ENCODE measurements around the gene IPO8.

DNA sequence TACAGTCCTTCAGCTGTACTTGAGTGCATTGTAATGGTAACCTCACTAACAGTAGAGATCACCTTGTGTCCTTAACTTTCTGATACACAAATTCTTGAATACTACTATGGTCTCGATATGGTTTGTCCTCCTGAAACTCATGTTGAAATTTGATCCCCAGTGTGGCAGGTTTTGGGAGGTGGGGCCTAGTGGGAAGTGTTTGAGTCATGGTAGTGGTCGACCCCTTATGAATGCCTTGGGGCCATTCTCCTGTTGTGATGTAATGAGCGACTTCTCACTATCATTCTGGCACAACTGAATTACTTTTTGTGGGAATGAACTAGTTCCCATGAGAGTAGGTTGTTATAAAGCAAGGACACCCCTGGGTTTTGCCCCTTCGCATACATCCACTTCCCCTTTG, 52.3 kb downstream of the IPO8 start:
- TF ChIP-seq POLR2A (IDR thresholded peaks at IDR 0.05): no peak
- TF ChIP-seq, protein P1, sequence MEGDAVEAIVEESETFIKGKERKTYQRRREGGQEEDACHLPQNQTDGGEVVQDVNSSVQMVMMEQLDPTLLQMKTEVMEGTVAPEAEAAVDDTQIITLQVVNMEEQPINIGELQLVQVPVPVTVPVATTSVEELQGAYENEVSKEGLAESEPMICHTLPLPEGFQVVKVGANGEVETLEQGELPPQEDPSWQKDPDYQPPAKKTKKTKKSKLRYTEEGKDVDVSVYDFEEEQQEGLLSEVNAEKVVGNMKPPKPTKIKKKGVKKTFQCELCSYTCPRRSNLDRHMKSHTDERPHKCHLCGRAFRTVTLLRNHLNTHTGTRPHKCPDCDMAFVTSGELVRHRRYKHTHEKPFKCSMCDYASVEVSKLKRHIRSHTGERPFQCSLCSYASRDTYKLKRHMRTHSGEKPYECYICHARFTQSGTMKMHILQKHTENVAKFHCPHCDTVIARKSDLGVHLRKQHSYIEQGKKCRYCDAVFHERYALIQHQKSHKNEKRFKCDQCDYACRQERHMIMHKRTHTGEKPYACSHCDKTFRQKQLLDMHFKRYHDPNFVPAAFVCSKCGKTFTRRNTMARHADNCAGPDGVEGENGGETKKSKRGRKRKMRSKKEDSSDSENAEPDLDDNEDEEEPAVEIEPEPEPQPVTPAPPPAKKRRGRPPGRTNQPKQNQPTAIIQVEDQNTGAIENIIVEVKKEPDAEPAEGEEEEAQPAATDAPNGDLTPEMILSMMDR (IDR thresholded peaks at IDR 0.05): no peak
